Caco-2 (cell line): ENCODE results near the gene AKT1. TPM values are rescaled to one million over a fixed set of nuclear protein-coding genes. Genes with fewer than 3 reads are reported as not detected.

Experiments
- BruUV-seq: library from RNA; stranded (reverse); fragments of 400-500 nt; replicated peaks from 2 replicates; lab custom pipeline; 2021; lab: Mats Ljungman, UMichigan
- CTCF ChIA-PET: fragments of 300-600 bp; sonication (Branson Sonifier 250); formaldehyde crosslinking; loops from one replicate; lab custom pipeline; 2022; ENCODE audit warnings: antibody characterized with exemption; lab: Charles Lee
- POLR2A ChIA-PET: fragments of 300-600 bp; sonication (Branson Sonifier 250); formaldehyde crosslinking; loops from one replicate; lab custom pipeline; 2022; ENCODE audit warnings: antibody characterized with exemption; lab: Charles Lee
- DNase-seq, 2 experiments: peaks; one replicate each; pipeline versions ENCODE4 v3.0.0 to v3.0.0-alpha.2; 2020 to 2022
- H3K27me3 ChIP-seq: replicated peaks from 2 replicates; pipeline ENCODE4 v1.6.0; 2011; ENCODE audit warnings: low read length; ENCODE audit not compliant: control insufficient read depth, insufficient read depth
- H3K36me3 ChIP-seq: 2 replicates; pipeline ENCODE4 v1.5.1; 2011; ENCODE audit warnings: low read length; ENCODE audit not compliant: control insufficient read depth, insufficient read depth
- H3K4me1 ChIP-seq: fragments of 250-450 bp; sonication (Bioruptor Pico); 2 replicates; pipeline ENCODE4 v1.5.1; 2020; ENCODE audit warnings: mild to moderate bottlenecking
- H3K4me3 ChIP-seq: 2 replicates; pipeline ENCODE4 v1.5.1; 2011; ENCODE audit warnings: low read depth, mild to moderate bottlenecking, control low read depth, low read length
- H3K9me3 ChIP-seq: fragments of 250-450 bp; sonication (Bioruptor Pico); 2 replicates; pipeline ENCODE4 v1.5.1; 2020; ENCODE audit warnings: mild to moderate bottlenecking, moderate library complexity
- H3K27ac Mint-ChIP-seq: one replicate; pipeline ENCODE4 v1.8.0; 2022; ENCODE audit warnings: mixed read lengths; ENCODE audit not compliant: unreplicated experiment
- H3K27me3 Mint-ChIP-seq: one replicate; pipeline ENCODE4 v1.8.0; 2022; ENCODE audit warnings: mixed read lengths; ENCODE audit not compliant: insufficient read depth, unreplicated experiment
- H3K36me3 Mint-ChIP-seq: one replicate; pipeline ENCODE4 v1.8.0; 2022; ENCODE audit warnings: mild to moderate bottlenecking, mixed read lengths; ENCODE audit not compliant: insufficient read depth, unreplicated experiment
- H3K4me1 Mint-ChIP-seq: one replicate; pipeline ENCODE4 v1.8.0; 2022; ENCODE audit warnings: low read depth, mixed read lengths; ENCODE audit not compliant: unreplicated experiment
- H3K4me3 Mint-ChIP-seq: one replicate; pipeline ENCODE4 v1.8.0; 2022; ENCODE audit warnings: mild to moderate bottlenecking, moderate library complexity, mixed read lengths; ENCODE audit not compliant: unreplicated experiment
- H3K9me3 Mint-ChIP-seq: one replicate; pipeline ENCODE4 v1.8.0; 2022; ENCODE audit warnings: mixed read lengths; ENCODE audit not compliant: unreplicated experiment
- intact Hi-C: fragments of 100-400 bp; cut with micrococcal nuclease; formaldehyde crosslinking; loops from one replicate; pipeline ENCODE4 v1.10.0; 2022; ENCODE audit not compliant: unreplicated experiment
- total RNA-seq: library from RNA; stranded (reverse); gene quantifications from 2 replicates; pipeline ENCODE4 v1.2.3, GENCODE V29; 2022
- TF ChIP-seq, protein P1 (sequence below), 2 experiments: fragments of 200-600 bp in 1 of 2; IDR thresholded peaks; 1 replicate in 1 of 2; 2 replicates in 1 of 2; pipeline versions ENCODE4 v1.5.1 to v1.8.0; 2011 to 2022; ENCODE audit warnings: antibody characterized with exemption in 1 of 2, control low read depth in 1 of 2, inconsistent platforms in 1 of 2, low read depth in 1 of 2, low read length in 1 of 2, mild to moderate bottlenecking in 1 of 2, moderate library complexity in 1 of 2; ENCODE audit not compliant: insufficient read depth in 1 of 2, severe bottlenecking in 1 of 2, unreplicated experiment in 1 of 2

Gene AKT1
- total RNA-seq, 1 experiment from 2014 or later: 110 TPM

- CTCF ChIA-PET: interaction anchor here (1.3 to 1.7 kb wide), 3 partner anchors 18 to 32 kb away, joined by 3 to 4 read pairs (median 4); no protein-coding TSS in a partner anchor
- no peaks in the 10 kb centered on the region for H3K27me3 ChIP-seq
- intact Hi-C loops: no loop called here
- no peaks in the 10 kb centered on the region for H3K9me3 ChIP-seq
- Mint-ChIP-seq H3K27me3 (no peaks in the 10 kb centered on the region), H3K4me3 (peak within 1 kb of the TSS; percentile 80), H3K4me1 (no peaks in the 10 kb centered on the region), H3K9me3 (no peaks in the 10 kb centered on the region), H3K27ac (peak within 1 kb of the TSS; percentile 54), H3K36me3 (peaks cover 8% of the 10 kb centered on the region)
- peak within 1 kb of the TSS; percentile 90 for H3K4me3 ChIP-seq
- POLR2A ChIA-PET: interaction anchor here (0.7 to 1.1 kb wide), 3 partner anchors 25 to 220 kb away, joined by 3 to 5 read pairs (median 4); partner anchors contain the start of gene CDCA4
- TF ChIP-seq, protein P1, sequence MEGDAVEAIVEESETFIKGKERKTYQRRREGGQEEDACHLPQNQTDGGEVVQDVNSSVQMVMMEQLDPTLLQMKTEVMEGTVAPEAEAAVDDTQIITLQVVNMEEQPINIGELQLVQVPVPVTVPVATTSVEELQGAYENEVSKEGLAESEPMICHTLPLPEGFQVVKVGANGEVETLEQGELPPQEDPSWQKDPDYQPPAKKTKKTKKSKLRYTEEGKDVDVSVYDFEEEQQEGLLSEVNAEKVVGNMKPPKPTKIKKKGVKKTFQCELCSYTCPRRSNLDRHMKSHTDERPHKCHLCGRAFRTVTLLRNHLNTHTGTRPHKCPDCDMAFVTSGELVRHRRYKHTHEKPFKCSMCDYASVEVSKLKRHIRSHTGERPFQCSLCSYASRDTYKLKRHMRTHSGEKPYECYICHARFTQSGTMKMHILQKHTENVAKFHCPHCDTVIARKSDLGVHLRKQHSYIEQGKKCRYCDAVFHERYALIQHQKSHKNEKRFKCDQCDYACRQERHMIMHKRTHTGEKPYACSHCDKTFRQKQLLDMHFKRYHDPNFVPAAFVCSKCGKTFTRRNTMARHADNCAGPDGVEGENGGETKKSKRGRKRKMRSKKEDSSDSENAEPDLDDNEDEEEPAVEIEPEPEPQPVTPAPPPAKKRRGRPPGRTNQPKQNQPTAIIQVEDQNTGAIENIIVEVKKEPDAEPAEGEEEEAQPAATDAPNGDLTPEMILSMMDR (IDR thresholded peaks at IDR 0.05; ENCODE audit: insufficient read depth in 1 of 2, low read depth in 1 of 2, low read length in 1 of 2, severe bottlenecking in 1 of 2, unreplicated experiment in 1 of 2): peak in 1 of 2 experiments; percentile 5
- H3K4me1 ChIP-seq: peaks cover 40% of the 10 kb centered on the region
- peak; percentile 87 to 93 for DNase-seq
- no TSS peak for BruUV-seq
- H3K36me3 ChIP-seq: no peaks in the 10 kb centered on the region
Observed at GRCh38 chr14:104800771-104801519, 5.4 kb upstream of the AKT1 start, which contains the start of gene ZBTB42. ZBTB42 (plus strand) TSS chr14:104801101; CDS start chr14:104801198, 97 bp downstream.

- no peaks in the 10 kb centered on the region for H3K4me1 Mint-ChIP-seq
- no peaks in the 10 kb centered on the region for H3K36me3 ChIP-seq
- intact Hi-C loops: no loop called here
- H3K27me3 Mint-ChIP-seq: no peaks in the 10 kb centered on the region
- peak; percentile 75 to 83 for DNase-seq
- CTCF ChIA-PET: interaction anchor here (1.3 to 1.4 kb wide), 2 partner anchors 19 to 32 kb away, joined by 3 to 4 read pairs; no protein-coding TSS in a partner anchor
- no peaks in the 10 kb centered on the region for H3K27me3 ChIP-seq
- H3K9me3 ChIP-seq: no peaks in the 10 kb centered on the region
- H3K4me3 ChIP-seq: peak overlapping the region; percentile 90
- peaks cover 42% of the 10 kb centered on the region for H3K4me1 ChIP-seq
- POLR2A ChIA-PET: interaction anchor here (0.7 to 1.0 kb wide), 2 partner anchors 64 to 220 kb away, joined by 3 to 5 read pairs; partner anchors contain the start of gene CDCA4
- no peak overlapping the region for H3K27ac Mint-ChIP-seq
- BruUV-seq: no TSS peak
- peak overlapping the region; percentile 80 for H3K4me3 Mint-ChIP-seq
- H3K9me3 Mint-ChIP-seq: no peaks in the 10 kb centered on the region
- peaks cover 8% of the 10 kb centered on the region for H3K36me3 Mint-ChIP-seq
- TF ChIP-seq, protein P1 (IDR thresholded peaks at IDR 0.05; ENCODE audit: insufficient read depth in 1 of 2, low read depth in 1 of 2, low read length in 1 of 2, severe bottlenecking in 1 of 2, unreplicated experiment in 1 of 2): peak in 1 of 2 experiments; percentile 55
Observed at GRCh38 chr14:104800015-104800770, 4.6 kb upstream of the AKT1 start.
